ENCODE results near the gene OR51B2. TPM values are rescaled to one million over a fixed set of nuclear protein-coding genes. Genes with fewer than 3 reads are reported as not detected.

Gene OR51B2
- total RNA-seq, 4 donors from 2014 or later: not detected

GRCh38 chr11:5290106-5290505, 34.0 kb downstream of the OR51B2 start:
- no peak for DNase-seq
- intact Hi-C loops (cut with DNase I): no loop called here
- WGBS, 2 donors: 88 to 92% methylated on average over 1 of the region's 1 CpG
- no peak for TF ChIP-seq POLR2A (IDR thresholded peaks at IDR 0.05)
- TF ChIP-seq, protein P1, sequence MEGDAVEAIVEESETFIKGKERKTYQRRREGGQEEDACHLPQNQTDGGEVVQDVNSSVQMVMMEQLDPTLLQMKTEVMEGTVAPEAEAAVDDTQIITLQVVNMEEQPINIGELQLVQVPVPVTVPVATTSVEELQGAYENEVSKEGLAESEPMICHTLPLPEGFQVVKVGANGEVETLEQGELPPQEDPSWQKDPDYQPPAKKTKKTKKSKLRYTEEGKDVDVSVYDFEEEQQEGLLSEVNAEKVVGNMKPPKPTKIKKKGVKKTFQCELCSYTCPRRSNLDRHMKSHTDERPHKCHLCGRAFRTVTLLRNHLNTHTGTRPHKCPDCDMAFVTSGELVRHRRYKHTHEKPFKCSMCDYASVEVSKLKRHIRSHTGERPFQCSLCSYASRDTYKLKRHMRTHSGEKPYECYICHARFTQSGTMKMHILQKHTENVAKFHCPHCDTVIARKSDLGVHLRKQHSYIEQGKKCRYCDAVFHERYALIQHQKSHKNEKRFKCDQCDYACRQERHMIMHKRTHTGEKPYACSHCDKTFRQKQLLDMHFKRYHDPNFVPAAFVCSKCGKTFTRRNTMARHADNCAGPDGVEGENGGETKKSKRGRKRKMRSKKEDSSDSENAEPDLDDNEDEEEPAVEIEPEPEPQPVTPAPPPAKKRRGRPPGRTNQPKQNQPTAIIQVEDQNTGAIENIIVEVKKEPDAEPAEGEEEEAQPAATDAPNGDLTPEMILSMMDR (IDR thresholded peaks at IDR 0.05): no peak
- Histone ChIP-seq H3K36me3 (no peaks in the 10 kb centered on the region), H3K4me1 (no peaks in the 10 kb centered on the region), H3K9me3 (no peaks in the 10 kb centered on the region), H3K27me3 (no peaks in the 10 kb centered on the region), H3K4me3 (no peak overlapping the region), H3K27ac (no peak overlapping the region)

DNA sequence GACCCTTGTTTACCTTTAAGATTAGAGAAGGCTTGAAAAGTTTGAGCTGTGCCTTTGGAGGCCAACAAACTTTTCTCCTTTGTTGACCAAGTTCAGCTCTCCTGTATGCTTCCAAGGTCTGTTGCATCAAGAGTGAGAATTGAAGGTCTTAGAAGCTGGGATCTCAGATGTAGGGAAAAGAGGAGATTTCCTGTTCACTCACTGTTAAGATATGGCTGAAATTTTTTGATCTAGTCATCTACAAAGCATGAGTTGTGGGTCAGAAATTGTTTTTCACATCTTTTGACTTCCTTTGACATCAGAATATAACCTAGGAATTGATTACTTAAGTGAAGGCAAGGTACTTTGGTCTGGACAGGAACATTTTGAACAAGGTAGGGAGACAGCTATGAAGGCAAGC, 34.4 kb downstream of the OR51B2 start:
- intact Hi-C loops (cut with DNase I): no loop called here
- H3K4me1 ChIP-seq: no peaks in the 10 kb centered on the region
- DNase-seq: no peak
- TF ChIP-seq POLR2A (IDR thresholded peaks at IDR 0.05): no peak
- TF ChIP-seq, protein P1 (IDR thresholded peaks at IDR 0.05): no peak
- no peaks in the 10 kb centered on the region for H3K36me3 ChIP-seq
- H3K4me3 ChIP-seq: no peak overlapping the region
- H3K27ac ChIP-seq: no peak overlapping the region
- no peaks in the 10 kb centered on the region for H3K9me3 ChIP-seq
- no peaks in the 10 kb centered on the region for H3K27me3 ChIP-seq

GRCh38 chr11:5288906-5289550, 35.1 kb downstream of the OR51B2 start:
- H3K4me1 ChIP-seq: no peaks in the 10 kb centered on the region

DNA sequence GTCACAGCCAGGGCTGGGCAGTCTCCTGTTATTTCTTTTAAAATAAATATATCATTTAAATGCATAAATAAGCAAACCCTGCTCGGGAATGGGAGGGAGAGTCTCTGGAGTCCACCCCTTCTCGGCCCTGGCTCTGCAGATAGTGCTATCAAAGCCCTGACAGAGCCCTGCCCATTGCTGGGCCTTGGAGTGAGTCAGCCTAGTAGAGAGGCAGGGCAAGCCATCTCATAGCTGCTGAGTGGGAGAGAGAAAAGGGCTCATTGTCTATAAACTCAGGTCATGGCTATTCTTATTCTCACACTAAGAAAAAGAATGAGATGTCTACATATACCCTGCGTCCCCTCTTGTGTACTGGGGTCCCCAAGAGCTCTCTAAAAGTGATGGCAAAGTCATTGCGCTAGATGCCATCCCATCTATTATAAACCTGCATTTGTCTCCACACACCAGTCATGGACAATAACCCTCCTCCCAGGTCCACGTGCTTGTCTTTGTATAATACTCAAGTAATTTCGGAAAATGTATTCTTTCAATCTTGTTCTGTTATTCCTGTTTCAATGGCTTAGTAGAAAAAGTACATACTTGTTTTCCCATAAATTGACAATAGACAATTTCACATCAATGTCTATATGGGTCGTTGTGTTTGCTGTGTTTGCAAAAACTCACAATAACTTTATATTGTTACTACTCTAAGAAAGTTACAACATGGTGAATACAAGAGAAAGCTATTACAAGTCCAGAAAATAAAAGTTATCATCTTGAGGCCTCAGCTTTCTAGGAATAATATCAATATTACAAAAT, 35.8 kb downstream of the OR51B2 start:
- Histone ChIP-seq H3K36me3 (no peaks in the 10 kb centered on the region), H3K27ac (no peak overlapping the region), H3K4me3 (no peak overlapping the region), H3K9me3 (no peaks in the 10 kb centered on the region), H3K27me3 (no peaks in the 10 kb centered on the region), H3K4me1 (no peaks in the 10 kb centered on the region)
- no peak for DNase-seq
- intact Hi-C loops (cut with DNase I): no loop called here
- no peak for TF ChIP-seq POLR2A (IDR thresholded peaks at IDR 0.05)
- TF ChIP-seq, protein P1 (IDR thresholded peaks at IDR 0.05): no peak
- WGBS, 2 donors: 69 to 71% methylated on average over 7 of the region's 7 CpGs

More at GRCh38 chr11:5288906-5289550, 35.1 kb downstream of the OR51B2 start:
- Histone ChIP-seq H3K27me3 (no peaks in the 10 kb centered on the region), H3K4me3 (no peak overlapping the region), H3K27ac (no peak overlapping the region), H3K9me3 (no peaks in the 10 kb centered on the region), H3K36me3 (no peaks in the 10 kb centered on the region)
- DNase-seq: no peak
- TF ChIP-seq, protein P1 (IDR thresholded peaks at IDR 0.05): no peak
- no peak for TF ChIP-seq POLR2A (IDR thresholded peaks at IDR 0.05)
- intact Hi-C loops (cut with DNase I): no loop called here
- WGBS, 2 donors: 66 to 75% methylated on average over 6 of the region's 6 CpGs

GRCh38 chr11:5286901-5287300, 37.2 kb downstream of the OR51B2 start:
- no peak overlapping the region for H3K4me3 ChIP-seq
- DNase-seq: no peak
- TF ChIP-seq POLR2A (IDR thresholded peaks at IDR 0.05): no peak
- TF ChIP-seq, protein P1 (IDR thresholded peaks at IDR 0.05): no peak
- no peaks in the 10 kb centered on the region for H3K27me3 ChIP-seq
- WGBS, 2 donors: 58 to 75% methylated on average over 3 of the region's 3 CpGs
- intact Hi-C loops (cut with DNase I): no loop called here
- H3K4me1 ChIP-seq: no peaks in the 10 kb centered on the region
- no peaks in the 10 kb centered on the region for H3K36me3 ChIP-seq
- no peak overlapping the region for H3K27ac ChIP-seq
- no peaks in the 10 kb centered on the region for H3K9me3 ChIP-seq

Measured in esophagus squamous epithelium (tissue), 5 donors.